ENCODE data around the gene ARHGEF11. TPM values are rescaled to one million over a fixed set of nuclear protein-coding genes. Genes with fewer than 3 reads are reported as not detected.

ARHGEF11 gene
- total RNA-seq, 3 donors from 2014 or later, result 1.4 to 1.8 (median 1.7) TPM

DNA sequence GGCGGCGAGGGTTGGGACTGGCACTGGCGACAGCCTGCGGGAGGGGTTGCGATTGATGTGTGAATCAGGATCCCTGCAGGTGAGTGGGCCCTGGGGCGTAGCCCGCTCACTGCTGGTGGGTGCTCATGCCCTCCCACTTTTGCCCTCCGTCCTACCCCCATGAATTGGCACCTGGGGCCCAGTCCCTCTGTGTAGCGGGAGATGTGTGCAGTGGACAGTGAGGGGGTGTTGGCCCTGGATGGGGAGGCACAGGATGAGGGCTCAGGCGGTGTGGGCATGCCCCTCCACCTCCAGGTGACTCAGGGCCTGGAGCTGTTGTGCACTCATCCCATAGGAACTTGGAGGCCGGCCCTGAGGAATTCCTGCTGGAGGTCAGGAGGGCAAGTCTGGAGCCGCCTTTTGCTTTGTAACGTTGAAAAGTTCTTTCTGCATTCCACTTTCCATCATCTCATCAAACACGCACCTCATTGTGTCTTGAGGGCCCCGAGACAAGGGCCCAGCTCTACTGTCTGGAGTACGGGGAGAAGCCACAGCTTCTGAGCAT, 149.0 kb downstream of the ARHGEF11 start:
- no peak for DNase-seq
- Mint-ChIP-seq H3K27me3 (ENCODE audit: low read depth) (peaks cover 56% of the 10 kb centered on the region), H3K4me1 (ENCODE audit: low read depth) (peaks cover 10% of the 10 kb centered on the region), H3K9me3 (no peaks in the 10 kb centered on the region), H3K36me3 (ENCODE audit: insufficient read depth) (no peaks in the 10 kb centered on the region), H3K4me3 (no peak overlapping the region)
- no peak for ATAC-seq

DNA sequence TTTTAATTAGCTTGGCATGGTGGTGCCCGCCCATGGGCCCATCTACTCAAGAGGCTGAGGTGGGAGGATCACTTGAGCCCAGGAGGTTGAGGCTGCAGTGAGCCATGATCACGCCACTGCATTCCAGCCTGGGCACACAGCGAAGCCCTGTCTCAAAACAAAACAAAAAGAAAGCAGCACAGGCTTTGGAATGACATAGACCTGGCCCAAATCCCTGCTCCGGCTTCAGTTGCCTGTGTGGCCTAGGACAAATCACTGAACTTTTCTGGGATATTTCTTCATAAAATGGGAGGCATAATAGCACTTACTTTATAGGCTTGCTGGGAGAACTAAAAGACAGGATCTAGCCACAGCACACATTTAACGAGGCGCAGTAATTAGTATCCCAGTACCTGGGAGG, 149.6 kb downstream of the ARHGEF11 start:
- Mint-ChIP-seq H3K4me1 (ENCODE audit: low read depth) (peaks cover 10% of the 10 kb centered on the region), H3K36me3 (ENCODE audit: insufficient read depth) (no peaks in the 10 kb centered on the region), H3K27me3 (ENCODE audit: low read depth) (peaks cover 54% of the 10 kb centered on the region), H3K9me3 (no peaks in the 10 kb centered on the region), H3K4me3 (no peak overlapping the region)
- ATAC-seq (no peak), DNase-seq (no peak)

DNA sequence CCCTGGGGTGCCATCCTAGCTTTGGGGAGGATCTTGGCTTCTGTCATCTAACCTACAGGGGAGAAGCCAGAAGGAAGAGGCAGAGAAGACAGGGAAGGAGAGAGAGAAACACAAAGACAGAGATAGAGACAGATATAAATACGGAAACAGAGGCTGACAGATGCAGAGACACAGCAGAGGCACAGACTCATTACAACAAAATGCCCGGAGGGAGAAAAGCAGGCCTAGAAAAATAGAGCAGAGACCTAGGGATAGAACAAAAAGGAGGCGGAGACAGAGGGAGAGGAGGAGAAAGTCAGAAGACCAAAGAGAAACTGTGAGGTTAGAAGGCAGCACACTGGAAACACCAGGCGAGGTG, 150.1 kb downstream of the ARHGEF11 start:
- no peaks in the 10 kb centered on the region for H3K9me3 Mint-ChIP-seq
- DNase-seq (no peak), ATAC-seq (no peak)
- H3K4me1 Mint-ChIP-seq (ENCODE audit: low read depth), result peaks cover 10% of the 10 kb centered on the region
- peaks cover 54% of the 10 kb centered on the region for H3K27me3 Mint-ChIP-seq (ENCODE audit: low read depth)
- H3K36me3 Mint-ChIP-seq (ENCODE audit: insufficient read depth), result no peaks in the 10 kb centered on the region
- H3K4me3 Mint-ChIP-seq, result no peak overlapping the region

DNA sequence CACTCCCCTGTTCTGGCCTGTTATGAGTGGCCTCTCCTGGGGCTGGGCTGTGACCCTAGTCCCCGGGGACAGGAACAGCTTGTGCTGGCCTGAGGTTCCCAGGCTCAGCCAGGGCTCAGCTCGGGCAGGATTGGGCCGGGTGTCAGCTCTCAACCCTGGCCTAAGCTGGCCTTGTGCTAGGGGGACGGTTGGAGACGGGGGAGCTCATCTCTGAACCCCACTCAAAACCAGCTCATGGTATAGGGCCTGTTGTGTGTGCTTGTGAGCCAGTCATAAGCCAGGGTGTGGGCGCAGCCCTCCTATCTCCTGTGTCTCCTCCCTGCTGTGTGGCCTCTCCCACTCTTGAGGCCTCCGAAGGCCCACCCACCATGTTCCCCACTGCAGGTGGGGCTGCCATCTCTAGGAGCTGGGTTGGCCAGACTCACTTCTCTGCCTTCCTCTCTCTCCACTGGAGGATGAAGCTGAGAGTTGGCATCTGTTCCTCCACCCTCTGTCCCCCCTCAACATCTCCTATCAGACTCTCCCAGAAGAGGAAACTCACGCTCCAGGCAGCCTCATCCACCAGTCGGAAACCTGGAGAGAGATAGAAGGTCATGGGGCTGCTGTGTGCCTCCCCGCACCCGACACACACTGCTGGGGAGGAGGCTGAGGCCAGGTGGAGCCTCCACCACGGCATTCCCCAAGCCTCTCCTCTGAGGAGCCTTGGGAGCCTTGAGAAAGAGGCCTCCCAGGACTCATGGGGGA, 150.7 kb downstream of the ARHGEF11 start:
- ATAC-seq, result no peak
- Mint-ChIP-seq H3K4me1 (ENCODE audit: low read depth) (peaks cover 10% of the 10 kb centered on the region), H3K36me3 (ENCODE audit: insufficient read depth) (no peaks in the 10 kb centered on the region), H3K9me3 (no peaks in the 10 kb centered on the region), H3K4me3 (no peak overlapping the region), H3K27me3 (ENCODE audit: low read depth) (peaks cover 55% of the 10 kb centered on the region)
- DNase-seq, result no peak

DNA sequence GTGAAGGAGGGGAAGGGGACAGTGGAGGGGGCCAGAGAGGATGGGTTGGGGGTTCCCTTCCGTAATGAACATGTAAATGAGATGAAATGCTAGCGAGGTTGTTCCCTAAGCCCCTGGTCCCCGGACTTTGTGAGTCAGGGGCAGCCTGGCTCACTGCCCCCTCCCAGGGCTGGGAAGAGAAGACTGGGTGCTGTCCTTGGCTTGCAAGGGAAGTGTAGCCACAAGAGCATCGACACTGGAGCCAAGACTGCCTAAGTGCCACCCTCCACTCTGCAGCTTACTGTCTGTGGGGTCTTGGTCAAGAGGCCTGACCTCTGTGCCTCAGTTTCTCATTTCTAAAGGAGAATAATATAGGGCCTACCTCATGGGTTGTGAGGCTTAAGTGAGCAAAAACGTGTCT, 151.5 kb downstream of the ARHGEF11 start:
- Mint-ChIP-seq H3K9me3 (no peaks in the 10 kb centered on the region), H3K36me3 (ENCODE audit: insufficient read depth) (no peaks in the 10 kb centered on the region), H3K27me3 (ENCODE audit: low read depth) (peaks cover 58% of the 10 kb centered on the region), H3K4me1 (ENCODE audit: low read depth) (peaks cover 10% of the 10 kb centered on the region), H3K4me3 (no peak overlapping the region)
- DNase-seq (no peak), ATAC-seq (no peak)

DNA sequence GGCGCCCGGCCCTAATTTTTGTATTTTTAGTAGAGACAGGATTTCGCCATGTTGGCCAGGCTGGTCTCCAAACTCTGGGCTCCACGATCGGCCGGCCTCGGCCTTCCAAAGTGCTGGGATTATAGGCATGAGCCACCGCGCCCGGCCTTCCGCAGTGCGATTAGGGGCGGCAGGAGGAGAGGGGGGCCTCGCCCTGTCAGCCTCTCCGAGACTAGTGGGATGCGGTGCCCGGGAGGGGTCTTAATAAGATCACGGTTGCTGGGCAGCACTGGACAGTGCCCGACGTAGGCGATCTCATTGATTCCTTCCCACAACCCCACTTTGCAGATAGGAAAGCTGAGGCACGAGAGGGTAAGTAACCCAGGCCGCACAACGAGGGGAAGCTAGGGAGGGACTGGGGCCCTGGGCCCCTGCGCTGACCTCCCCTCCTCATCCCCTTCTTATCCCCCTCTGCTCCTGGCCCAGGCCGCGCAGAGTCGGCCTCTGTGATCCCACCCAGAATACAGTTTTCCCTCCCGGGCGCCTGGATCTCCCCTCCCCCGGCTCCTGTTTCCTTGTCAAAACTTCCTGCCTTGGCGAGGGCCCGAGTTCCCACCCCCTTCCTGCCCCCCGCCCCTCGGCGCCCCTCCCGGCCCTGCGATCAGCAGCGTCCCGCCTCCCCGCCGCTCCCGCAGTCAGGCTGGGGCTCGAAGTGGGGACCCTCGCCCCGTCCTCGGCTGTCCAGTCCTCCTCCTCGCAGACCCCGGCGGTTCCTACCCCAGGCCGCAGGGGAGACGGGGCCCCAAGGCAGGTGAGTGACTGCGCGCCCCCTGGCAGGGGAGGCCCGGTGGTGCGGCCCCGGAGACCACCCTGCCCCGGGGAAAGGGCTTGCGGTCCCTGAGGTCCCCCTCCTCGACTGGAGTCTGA, 152.2 kb downstream of the ARHGEF11 start, which contains the start of gene PEAR1:
TSS of gene PEAR1 (plus strand) at position 671 of the 906 bp plus-strand sequence. CDS start 10,209 bp downstream, outside the sequence.
- no peaks in the 10 kb centered on the region for H3K9me3 Mint-ChIP-seq
- H3K27me3 Mint-ChIP-seq (ENCODE audit: low read depth), result peaks cover 55% of the 10 kb centered on the region
- ATAC-seq (no peak), DNase-seq (no peak)
- no peaks in the 10 kb centered on the region for H3K36me3 Mint-ChIP-seq (ENCODE audit: insufficient read depth)
- peak within 1 kb of the TSS; percentile 54 for H3K4me3 Mint-ChIP-seq
- H3K4me1 Mint-ChIP-seq (ENCODE audit: low read depth), result peaks cover 8% of the 10 kb centered on the region

DNA sequence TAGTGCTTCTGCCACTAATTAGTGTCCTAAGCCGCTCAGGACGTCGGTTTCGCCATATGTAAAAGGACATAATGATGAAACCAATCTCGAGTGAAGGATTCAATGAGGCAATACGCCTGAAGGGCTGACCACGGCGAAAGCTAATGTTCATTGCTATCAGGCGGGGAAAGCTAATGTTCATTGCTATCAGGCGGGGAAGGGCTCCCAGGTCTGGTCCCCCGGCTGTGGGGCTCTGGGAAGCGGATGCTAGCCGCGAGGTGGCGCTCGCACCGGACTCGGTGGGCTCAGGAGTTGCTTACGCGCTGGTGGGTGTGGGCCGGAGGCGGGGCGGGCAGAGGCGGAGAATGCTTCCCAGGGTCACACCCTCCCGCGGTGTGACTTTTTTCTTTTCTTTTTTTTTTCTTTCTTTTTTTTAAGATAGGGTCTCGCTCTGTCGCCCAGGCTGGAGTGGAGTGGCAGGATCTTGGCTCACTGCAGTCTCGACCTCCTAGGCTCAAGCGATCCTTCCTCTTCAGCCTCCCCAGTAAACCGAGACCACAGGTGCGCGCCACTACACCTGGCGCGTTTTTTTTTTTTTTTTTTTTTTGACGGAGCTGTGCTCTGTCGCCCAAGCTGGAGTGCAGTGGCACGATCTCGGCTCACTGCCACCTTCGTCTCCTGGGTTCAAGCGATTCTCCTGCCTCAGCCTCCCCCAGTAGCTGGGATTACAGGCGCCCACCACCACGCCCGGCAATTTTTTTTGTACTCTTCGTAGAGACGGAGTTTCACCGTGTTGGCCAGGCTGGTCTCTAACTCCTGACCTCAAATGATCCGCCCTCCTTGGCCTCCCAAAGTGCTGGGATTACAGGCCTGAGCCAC, 153.1 kb downstream of the ARHGEF11 start:
- Mint-ChIP-seq H3K4me1 (ENCODE audit: low read depth) (peaks cover 6% of the 10 kb centered on the region), H3K9me3 (no peaks in the 10 kb centered on the region), H3K27me3 (ENCODE audit: low read depth) (peaks cover 60% of the 10 kb centered on the region), H3K36me3 (ENCODE audit: insufficient read depth) (no peaks in the 10 kb centered on the region), H3K4me3 (peak overlapping the region; percentile 54)
- DNase-seq (peak; percentile 85), ATAC-seq (peak; percentile 96 to 97)

DNA sequence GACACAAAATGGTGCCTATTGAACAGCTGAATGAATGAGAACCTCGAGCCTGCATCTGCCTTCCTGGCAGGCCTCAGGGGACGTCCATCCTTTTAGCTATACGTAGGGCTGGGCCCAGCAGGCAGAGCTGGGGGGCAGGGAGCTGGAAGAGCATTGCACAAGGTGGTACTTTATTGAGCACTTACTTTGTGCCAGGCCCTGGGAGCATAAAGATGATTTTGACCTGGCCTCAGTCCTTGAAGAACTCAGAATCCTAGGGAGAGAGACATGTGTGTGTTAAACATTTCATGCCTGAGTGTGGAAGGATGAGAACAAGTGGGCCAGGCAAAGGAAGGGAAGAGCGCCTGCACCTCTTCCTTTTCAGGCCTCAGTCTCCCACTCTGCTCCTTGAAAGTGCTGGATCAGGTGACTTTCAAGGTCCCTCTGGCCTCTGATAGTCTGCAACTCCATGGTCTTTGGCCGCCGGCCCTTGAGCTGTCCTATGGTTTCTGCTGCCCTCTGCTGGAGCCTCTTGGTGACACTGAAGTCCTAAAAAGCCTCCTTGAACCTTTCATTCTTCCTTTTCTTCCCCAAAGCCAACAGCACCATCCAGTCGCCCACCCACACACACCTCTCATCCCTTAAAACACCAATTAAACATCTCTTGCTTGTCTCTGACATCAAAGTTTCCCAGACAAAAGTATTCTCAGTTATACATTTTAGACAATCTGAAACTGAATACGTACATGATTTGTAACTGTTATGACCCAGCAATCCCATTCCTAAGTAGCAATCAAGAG, 155.6 kb downstream of the ARHGEF11 start:
- peaks cover 46% of the 10 kb centered on the region for H3K27me3 Mint-ChIP-seq (ENCODE audit: low read depth)
- peak; percentile 49 for DNase-seq
- H3K36me3 Mint-ChIP-seq (ENCODE audit: insufficient read depth), result no peaks in the 10 kb centered on the region
- H3K4me3 Mint-ChIP-seq, result no peak overlapping the region
- H3K4me1 Mint-ChIP-seq (ENCODE audit: low read depth), result peaks cover 6% of the 10 kb centered on the region
- ATAC-seq, result no peak
- H3K9me3 Mint-ChIP-seq, result no peaks in the 10 kb centered on the region

DNA sequence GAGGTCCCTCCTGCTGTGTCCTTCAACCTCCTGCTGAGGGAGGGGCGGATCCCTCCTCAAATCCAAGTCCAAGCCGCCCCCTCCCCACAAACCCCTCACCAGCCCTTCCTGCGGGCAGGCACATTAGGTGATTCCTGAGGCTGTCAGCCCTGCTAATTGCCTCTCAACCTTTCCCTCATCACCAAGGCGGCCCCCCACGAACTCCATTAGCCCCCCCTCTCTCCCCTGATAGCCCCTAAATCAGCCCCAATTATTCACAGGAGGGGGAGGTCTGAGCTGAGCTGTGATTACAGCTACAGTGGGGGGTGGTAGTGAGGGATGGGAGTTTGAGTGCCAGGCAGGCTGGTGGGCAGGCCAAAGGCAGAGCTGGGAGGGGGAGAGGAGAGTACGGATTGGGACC, 157.8 kb downstream of the ARHGEF11 start:
- DNase-seq (no peak), ATAC-seq (no peak)
- Mint-ChIP-seq H3K9me3 (no peaks in the 10 kb centered on the region), H3K27me3 (ENCODE audit: low read depth) (peaks cover 40% of the 10 kb centered on the region), H3K4me3 (no peak overlapping the region), H3K4me1 (ENCODE audit: low read depth) (no peaks in the 10 kb centered on the region), H3K36me3 (ENCODE audit: insufficient read depth) (no peaks in the 10 kb centered on the region)

DNA sequence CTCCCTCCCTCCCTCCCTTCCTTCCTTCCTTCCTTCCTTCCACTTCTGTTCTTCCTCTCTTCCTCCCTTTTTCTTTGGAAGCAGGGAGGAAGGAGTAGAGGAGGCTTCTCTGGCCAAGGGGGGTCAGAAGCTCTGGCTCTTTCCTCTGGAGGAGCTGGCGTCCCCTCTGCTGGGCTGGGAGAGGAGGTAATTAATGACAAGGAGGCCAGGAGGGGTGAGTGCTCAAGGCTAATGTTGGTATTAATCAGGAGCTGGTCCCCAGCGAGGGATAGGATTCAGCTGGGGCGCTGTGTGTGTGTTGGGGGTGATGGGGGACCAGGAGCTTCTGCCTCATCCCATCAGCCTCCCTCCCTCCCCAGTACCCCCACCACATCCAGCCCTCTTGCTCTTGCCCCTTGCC, 158.2 kb downstream of the ARHGEF11 start:
- Mint-ChIP-seq H3K36me3 (ENCODE audit: insufficient read depth) (no peaks in the 10 kb centered on the region), H3K9me3 (no peaks in the 10 kb centered on the region), H3K4me3 (no peak overlapping the region), H3K4me1 (ENCODE audit: low read depth) (no peaks in the 10 kb centered on the region), H3K27me3 (ENCODE audit: low read depth) (peaks cover 41% of the 10 kb centered on the region)
- ATAC-seq (no peak), DNase-seq (no peak)

DNA sequence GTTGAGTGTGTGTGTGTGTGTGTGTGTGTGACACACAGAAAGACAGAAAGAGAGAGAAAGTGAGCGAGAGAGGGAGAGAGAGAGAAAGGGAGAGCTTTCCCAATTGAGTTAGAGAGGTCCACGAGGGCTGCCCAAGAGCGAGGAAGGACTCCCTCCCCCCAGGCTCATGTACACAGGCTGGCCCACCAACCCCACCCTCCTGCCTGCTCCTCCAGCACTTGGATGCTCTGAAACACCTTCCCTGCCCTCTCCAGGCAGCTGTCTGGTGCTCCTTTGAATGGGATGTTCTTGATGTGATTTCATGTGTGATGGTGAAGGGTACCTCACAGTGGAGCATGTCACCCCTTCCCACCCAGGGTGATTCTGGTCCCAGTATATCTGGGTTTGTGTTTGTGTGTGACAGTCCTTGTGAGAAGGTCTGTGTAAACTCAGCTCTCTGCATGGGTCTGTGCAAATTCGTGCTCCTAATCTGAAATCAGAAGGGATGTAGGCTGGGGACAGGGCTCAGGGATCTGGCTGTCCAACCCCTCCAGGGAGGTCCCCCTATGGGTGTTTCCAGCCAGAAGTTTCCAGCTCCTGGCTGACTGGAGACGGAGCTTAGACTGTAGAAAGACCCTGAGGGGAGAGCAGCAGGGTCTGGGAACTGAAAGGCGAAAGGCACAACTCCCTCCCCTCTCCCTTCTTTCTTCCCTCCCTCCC, 158.8 kb downstream of the ARHGEF11 start:
- ATAC-seq (no peak), DNase-seq (no peak)
- peaks cover 42% of the 10 kb centered on the region for H3K27me3 Mint-ChIP-seq (ENCODE audit: low read depth)
- H3K36me3 Mint-ChIP-seq (ENCODE audit: insufficient read depth), result no peaks in the 10 kb centered on the region
- H3K9me3 Mint-ChIP-seq, result no peaks in the 10 kb centered on the region
- H3K4me3 Mint-ChIP-seq, result no peak overlapping the region
- H3K4me1 Mint-ChIP-seq (ENCODE audit: low read depth), result no peaks in the 10 kb centered on the region

DNA sequence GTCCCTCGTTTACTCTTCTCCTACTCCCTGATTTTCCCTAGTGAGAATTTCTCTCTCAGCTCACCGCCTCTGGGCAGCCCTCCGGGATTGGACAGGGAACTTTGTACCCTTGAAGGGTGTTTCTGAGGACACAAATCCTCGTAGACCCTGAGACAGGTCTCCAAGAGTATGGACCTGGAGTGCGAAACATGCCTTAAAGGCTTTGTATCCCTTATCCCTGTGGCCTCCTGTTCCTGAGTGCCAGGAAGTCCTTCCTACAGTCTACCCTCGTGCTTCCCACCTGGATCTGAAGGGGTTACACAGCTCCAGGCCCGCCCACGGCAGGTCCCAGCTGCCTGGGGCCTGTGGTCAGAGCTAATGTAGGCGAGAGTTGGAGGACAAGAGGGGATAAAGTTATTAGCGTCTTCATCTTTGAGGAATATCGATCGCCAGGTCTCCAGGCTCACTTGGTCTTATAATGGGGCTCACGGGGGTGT, 159.6 kb downstream of the ARHGEF11 start:
- H3K36me3 Mint-ChIP-seq (ENCODE audit: insufficient read depth), result no peaks in the 10 kb centered on the region
- H3K27me3 Mint-ChIP-seq (ENCODE audit: low read depth), result peaks cover 39% of the 10 kb centered on the region
- H3K4me1 Mint-ChIP-seq (ENCODE audit: low read depth), result no peaks in the 10 kb centered on the region
- H3K4me3 Mint-ChIP-seq, result no peak overlapping the region
- no peak for DNase-seq
- ATAC-seq, result no peak
- H3K9me3 Mint-ChIP-seq, result no peaks in the 10 kb centered on the region

DNA sequence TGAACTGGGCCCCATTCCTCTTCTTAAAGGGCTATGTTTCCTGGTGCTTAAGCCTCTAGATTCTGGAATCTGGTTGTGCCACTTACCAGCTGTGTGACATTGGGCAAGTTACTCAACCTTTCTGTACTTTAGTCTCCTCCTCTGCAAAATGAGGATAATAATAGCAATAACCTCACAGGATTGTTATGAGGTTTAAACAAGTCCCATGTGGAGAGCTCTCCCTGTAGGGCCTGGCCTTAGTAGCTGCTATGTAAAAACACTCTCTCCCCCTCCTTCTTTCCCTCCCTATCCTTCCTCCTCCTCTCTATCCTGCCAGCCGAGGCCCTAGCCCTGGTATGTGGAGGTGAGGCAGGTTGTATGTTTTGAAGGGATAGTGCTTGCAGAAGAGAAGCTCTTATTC, 160.2 kb downstream of the ARHGEF11 start:
- no peaks in the 10 kb centered on the region for H3K36me3 Mint-ChIP-seq (ENCODE audit: insufficient read depth)
- no peak overlapping the region for H3K4me3 Mint-ChIP-seq
- ATAC-seq (no peak), DNase-seq (no peak)
- H3K4me1 Mint-ChIP-seq (ENCODE audit: low read depth), result no peaks in the 10 kb centered on the region
- no peaks in the 10 kb centered on the region for H3K9me3 Mint-ChIP-seq
- H3K27me3 Mint-ChIP-seq (ENCODE audit: low read depth), result peaks cover 36% of the 10 kb centered on the region
